A549 (cell line): ENCODE measurements around the gene DHX8. TPM values are rescaled to one million over a fixed set of nuclear protein-coding genes. Genes with fewer than 3 reads are reported as not detected.

Source experiments
- ATAC-seq, 2 experiments: fragments of 200-7000 bp in 1 of 2; fragments of >200 bp in 1 of 2; cut with Nextera tagmentation in 1 of 2; cut with Tn5 transposase in 1 of 2; 3 replicates each; pipeline versions ENCODE4 v1.8.0 to v1.9.1; 2018 to 2020; ENCODE audit warnings: mild to moderate bottlenecking in 1 of 2, moderate library complexity in 1 of 2
- CTCF ChIA-PET: fragments of 300-600 bp; sonication (Branson Sonifier 250); formaldehyde crosslinking; extraction: SDS; loops from one replicate; lab custom pipeline; 2021; ENCODE audit warnings: antibody characterized with exemption, inconsistent platforms; lab: Yijun Ruan, JAX
- POLR2A ChIA-PET: fragments of 350-600 bp; formaldehyde crosslinking; extraction: SDS; loops from one replicate; lab custom pipeline; 2021; ENCODE audit warnings: antibody characterized with exemption, inconsistent platforms; lab: Yijun Ruan, JAX
- DNase-seq, 2 experiments: peaks; one replicate each; pipeline versions ENCODE4 v3.0.0 to v3.0.0-alpha.2; 2011 to 2016; ENCODE audit warnings: low read depth in 1 of 2, low spot score in 1 of 2
- FAIRE-seq: peaks from 2 replicates; lab custom pipeline; 2011; peaks lifted over from hg19 to GRCh38; lab: Jason Lieb, UNC
- H3K27ac ChIP-seq, 2 experiments: fragments of >200 bp; sonication (Bioruptor Twin); formaldehyde crosslinking; 3 replicates each; pipeline ENCODE4 v1.5.1; 2016 to 2017
- H3K4me1 ChIP-seq: fragments of >200 bp; sonication (Bioruptor Twin); formaldehyde crosslinking; 3 replicates; pipeline ENCODE4 v1.6.1; 2016
- H3K4me2 ChIP-seq: fragments of >200 bp; sonication (Bioruptor Twin); formaldehyde crosslinking; 3 replicates; pipeline ENCODE4 v1.6.1; 2016
- H3K4me3 ChIP-seq: fragments of >200 bp; sonication (Bioruptor Twin); formaldehyde crosslinking; 3 replicates; pipeline ENCODE4 v1.5.1; 2016
- H3K9me3 ChIP-seq: fragments of >200 bp; sonication (Bioruptor Twin); formaldehyde crosslinking; 3 replicates; pipeline ENCODE4 v1.6.1; 2016
- ATOH8 ChIP-seq: fragments of 250-450 bp; sonication (Bioruptor Pico); IDR thresholded peaks from 2 replicates; pipeline ENCODE4 v1.5.0; 2020; ENCODE audit warnings: low read depth, mild to moderate bottlenecking, moderate library complexity
- CBX2 ChIP-seq: fragments of 200-600 bp; sonication (generic); IDR thresholded peaks from 2 replicates; pipeline ENCODE4 v1.6.1; 2016; ENCODE audit warnings: low read depth, mild to moderate bottlenecking, borderline replicate concordance
- CBX8 ChIP-seq: fragments of 200-600 bp; sonication (generic); IDR thresholded peaks from 2 replicates; pipeline ENCODE4 v1.6.1; 2016
- CHD2 ChIP-seq: fragments of 150-350 bp; IDR thresholded peaks from 2 replicates; pipeline ENCODE4 v1.6.1; 2014; ENCODE audit warnings: low read length; ENCODE audit not compliant: partially characterized antibody
- CHD4 ChIP-seq: fragments of 200-600 bp; sonication (generic); IDR thresholded peaks from 2 replicates; pipeline ENCODE4 v1.6.1; 2016; ENCODE audit warnings: antibody characterized with exemption, mild to moderate bottlenecking, borderline replicate concordance
- E2F6 ChIP-seq: IDR thresholded peaks from 2 replicates; pipeline ENCODE4 v1.6.1; 2012; ENCODE audit warnings: low read depth, borderline replicate concordance
- EHMT2 ChIP-seq: fragments of 200-600 bp; sonication (generic); IDR thresholded peaks from 2 replicates; pipeline ENCODE4 v1.6.1; 2016; ENCODE audit warnings: antibody characterized with exemption, low read depth, mild to moderate bottlenecking, moderate library complexity
- ELK1 ChIP-seq: fragments of 150-350 bp; IDR thresholded peaks from 2 replicates; pipeline ENCODE4 v1.6.1; 2014; ENCODE audit warnings: low read depth, mild to moderate bottlenecking, low read length
- EP300 ChIP-seq, 2 experiments: fragments of >200 bp; sonication (Bioruptor Twin); formaldehyde crosslinking; IDR thresholded peaks; 2 replicates in 1 of 2; 3 replicates in 1 of 2; pipeline ENCODE4 v1.6.1; 2016 to 2017
- ESRRA ChIP-seq: fragments of 150-350 bp; IDR thresholded peaks from 2 replicates; pipeline ENCODE4 v1.6.1; 2014; ENCODE audit warnings: mild to moderate bottlenecking, low read length, borderline replicate concordance
- FOSL2 ChIP-seq, 2 experiments: fragments of 450-650 bp in 1 of 2; fragments of >200 bp in 1 of 2; sonication (Bioruptor Twin) in 1 of 2; formaldehyde crosslinking; IDR thresholded peaks; 2 replicates each; pipeline versions ENCODE4 v1.5.0 to v1.6.1; 2016 to 2020; ENCODE audit warnings: mild to moderate bottlenecking in 1 of 2, moderate library complexity in 1 of 2
- HOXA7 ChIP-seq: fragments of 250-450 bp; sonication (Bioruptor Pico); IDR thresholded peaks from 2 replicates; pipeline ENCODE4 v1.5.0; 2020; ENCODE audit warnings: mild to moderate bottlenecking, moderate library complexity
- HOXB5 ChIP-seq: fragments of 250-450 bp; sonication (Bioruptor Pico); IDR thresholded peaks from 2 replicates; pipeline ENCODE4 v1.5.0; 2020; ENCODE audit warnings: mild to moderate bottlenecking, moderate library complexity
- JUNB ChIP-seq: fragments of >200 bp; sonication (Bioruptor Twin); formaldehyde crosslinking; IDR thresholded peaks from 2 replicates; pipeline ENCODE4 v1.6.1; 2016
- KDM1A ChIP-seq: fragments of 200-600 bp; sonication (generic); IDR thresholded peaks from 2 replicates; pipeline ENCODE4 v1.6.1; 2016; ENCODE audit warnings: low read depth, mild to moderate bottlenecking
- KDM5A ChIP-seq: fragments of 200-600 bp; sonication (generic); IDR thresholded peaks from 2 replicates; pipeline ENCODE4 v1.6.1; 2016; ENCODE audit warnings: antibody characterized with exemption, mild to moderate bottlenecking
- MAFK ChIP-seq: fragments of 450-650 bp; IDR thresholded peaks from 2 replicates; pipeline ENCODE4 v1.6.1; 2014; ENCODE audit not compliant: partially characterized antibody
- NFE2L2 ChIP-seq: fragments of 150-350 bp; conservative IDR thresholded peaks from 2 replicates; pipeline ENCODE4 v1.6.1; 2014; ENCODE audit warnings: low read length
- PBX3 ChIP-seq: IDR thresholded peaks from 2 replicates; pipeline ENCODE4 v1.6.1; 2012
- PHF8 ChIP-seq: fragments of 200-600 bp; sonication (generic); IDR thresholded peaks from 2 replicates; pipeline ENCODE4 v1.6.1; 2016; ENCODE audit warnings: low read depth, mild to moderate bottlenecking, antibody characterized with exemption, moderate library complexity, borderline replicate concordance
- POLR2AphosphoS2 ChIP-seq: conservative IDR thresholded peaks from 2 replicates; pipeline ENCODE4 v1.6.1; 2012; ENCODE audit warnings: low read length, improper control_type of control experiment, inconsistent platforms
- RFX5 ChIP-seq: fragments of 450-650 bp; IDR thresholded peaks from 2 replicates; pipeline ENCODE4 v1.7.1; 2014; ENCODE audit warnings: antibody characterized with exemption, mild to moderate bottlenecking, moderate library complexity
- SREBF2 ChIP-seq: fragments of 450-650 bp; IDR thresholded peaks from 2 replicates; pipeline ENCODE4 v1.6.1; 2014; ENCODE audit warnings: mild to moderate bottlenecking, moderate library complexity
- TP53 ChIP-seq: fragments of 250-450 bp; sonication (Bioruptor Pico); IDR thresholded peaks from 2 replicates; pipeline ENCODE4 v1.5.0; 2021; ENCODE audit warnings: mild to moderate bottlenecking, moderate library complexity
- USF2 ChIP-seq: fragments of 450-650 bp; IDR thresholded peaks from 2 replicates; pipeline ENCODE4 v1.6.1; 2014; ENCODE audit warnings: antibody characterized with exemption
- ZC3H11A ChIP-seq: fragments of 450-650 bp; IDR thresholded peaks from 2 replicates; pipeline ENCODE4 v1.6.1; 2014; ENCODE audit warnings: antibody characterized with exemption, mild to moderate bottlenecking
- ZNF302 ChIP-seq: fragments of 250-450 bp; sonication (Bioruptor Pico); IDR thresholded peaks from 2 replicates; pipeline ENCODE4 v1.9.0; 2021; ENCODE audit warnings: inconsistent platforms, mild to moderate bottlenecking, moderate library complexity
- ZSCAN20 ChIP-seq: fragments of 250-450 bp; sonication (Bioruptor Pico); IDR thresholded peaks from 2 replicates; pipeline ENCODE4 v1.8.0; 2022; ENCODE audit warnings: mild to moderate bottlenecking, moderate library complexity
- WGBS: methylation state at CpG from one replicate; pipeline ENCODE4 v1.1.6; 2017; ENCODE audit errors: missing lambda C conversion rate; 5-methylcytosine and 5-hydroxymethylcytosine counted together
- polyA minus RNA-seq: library from RNA; depleted of rRNA, polyadenylated mRNA; stranded (reverse); fragments of >200 nt; gene quantifications from 2 replicates; pipeline ENCODE4 v1.2.3, GENCODE V29; 2011; rRNA and poly(A)+ RNA removed
- polyA plus RNA-seq, 4 experiments: library from polyadenylated mRNA; depleted of rRNA in 3 of 4; stranded (reverse); fragments of >200 nt; fragmentation: RNase III in 1 of 4; extraction: RNeasy Plus Mini Kit Qiagen cat#74134 plus additional on column Dnase treatment in 1 of 4; gene quantifications; 2 replicates in 3 of 4; 3 replicates in 1 of 4; pipeline ENCODE4 v1.2.3, GENCODE V29; 2011 to 2017
- TF ChIP-seq, protein P1 (sequence below): fragments of 250-450 bp; sonication (Bioruptor Pico); IDR thresholded peaks from 2 replicates; pipeline ENCODE4 v1.5.0; 2021; ENCODE audit warnings: mild to moderate bottlenecking, moderate library complexity, borderline replicate concordance
- TF ChIP-seq, protein P2 (sequence below): fragments of >200 bp; sonication (Bioruptor Twin); formaldehyde crosslinking; IDR thresholded peaks from 3 replicates; pipeline ENCODE4 v1.6.1; 2016

The DHX8 gene
- polyA plus RNA-seq (2011; rRNA removed) (66.0 and 70.4 TPM in 2 replicates), polyA plus RNA-seq (2017; fragmentation: RNase III; extraction: RNeasy Plus Mini Kit Qiagen cat#74134 plus additional on column Dnase treatment) (32.0 to 33.9 TPM (median 33.2 TPM) in 3 replicates), polyA minus RNA-seq (94.3 and 110 TPM in 2 replicates)
- 31.6 and 32.6 TPM in 2 replicates for polyA plus RNA-seq (2012; cell fraction: cytosol; rRNA removed)
- polyA plus RNA-seq (2012; cell fraction: nucleus; rRNA removed): 43.4 and 61.7 TPM in 2 replicates

DNA sequence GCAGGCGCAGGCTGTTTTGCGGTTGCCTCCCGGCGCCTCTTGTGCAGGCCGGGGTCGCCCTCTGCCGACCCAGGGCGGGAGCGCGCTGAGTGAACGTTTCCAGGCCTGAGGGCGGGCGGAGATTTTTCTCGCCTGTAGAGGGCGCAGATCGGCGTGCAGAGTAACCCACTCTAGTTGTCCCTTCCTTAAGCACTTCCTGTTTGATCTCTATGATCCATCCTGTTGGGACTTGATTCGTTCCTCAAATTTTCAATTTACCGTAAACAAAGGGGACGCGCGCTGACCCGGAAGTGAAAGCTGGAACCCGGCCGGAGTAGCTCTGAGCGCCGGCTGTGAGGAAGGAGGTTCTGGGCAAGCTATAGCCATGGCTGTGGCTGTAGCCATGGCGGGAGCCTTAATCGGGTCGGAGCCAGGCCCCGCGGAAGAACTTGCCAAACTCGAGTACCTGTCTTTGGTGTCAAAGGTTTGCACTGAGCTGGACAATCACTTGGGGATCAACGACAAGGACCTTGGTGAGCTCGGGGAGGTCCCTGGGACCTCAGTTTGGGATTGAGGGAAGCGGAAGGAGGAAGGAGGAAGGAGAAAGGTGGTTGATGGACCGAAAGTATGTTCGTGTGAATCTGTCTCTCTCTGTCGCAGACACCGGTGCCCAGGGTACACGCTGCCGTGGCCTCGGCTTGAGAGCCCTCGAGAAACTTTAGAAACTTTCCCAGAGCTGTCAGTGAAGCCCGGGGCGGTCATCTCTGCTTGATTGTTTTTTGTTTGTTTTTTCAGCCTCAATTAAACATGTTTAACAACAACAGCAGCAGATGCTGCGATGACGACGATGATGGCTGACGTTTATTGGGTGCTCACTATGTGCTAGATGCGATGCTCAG, at the start of gene DHX8:
DHX8 (plus strand) TSS at position 302 of the 878 bp plus-strand sequence; CDS start at position 365, 63 bp downstream.
- CTCF ChIA-PET: interaction anchor here (0.6 to 45.8 kb wide), 77 partner anchors 8 to 1240 kb away, joined by 3 to 2036 read pairs (median 4); partner anchors contain the start of gene ARL4D
- no peaks in the 10 kb centered on the region for H3K9me3 ChIP-seq
- TF ChIP-seq RFX5 (peak; percentile 74; the same call in 1 of the 2 replicates), NFE2L2 (no peak), FOSL2 (IDR thresholded peaks at IDR 0.05) (no peak), FOSL2 (CRISPR knock-in tag; IDR thresholded peaks at IDR 0.05) (peak; percentile 63), ELK1 (no peak; the same call in 1 of the 2 replicates), CBX8 (no peak), CBX2 (no peak), CHD4 (no peak), ATOH8 (CRISPR knock-in tag) (no peak; the same call in 1 of the 2 replicates), CHD2 (no peak), PHF8 (peak; percentile 84), SREBF2 (no peak), JUNB (no peak), EP300 (IDR thresholded peaks at IDR 0.05) (no peak), TP53 (CRISPR knock-in tag) (no peak), ZNF302 (CRISPR knock-in tag) (no peak), ZSCAN20 (CRISPR knock-in tag) (no peak), ZC3H11A (no peak), POLR2AphosphoS2 (no peak), HOXB5 (CRISPR knock-in tag) (peak; percentile 81), KDM1A (no peak), PBX3 (no peak; the same call in 1 of the 2 replicates), USF2 (no peak), HOXA7 (CRISPR knock-in tag) (no peak), EHMT2 (no peak), E2F6 (no peak; the same call in 1 of the 2 replicates), KDM5A (peak; percentile 73), ESRRA (peak; percentile 55; the same call in 1 of the 2 replicates), MAFK (peak; percentile 23)
- TF ChIP-seq, protein P1, sequence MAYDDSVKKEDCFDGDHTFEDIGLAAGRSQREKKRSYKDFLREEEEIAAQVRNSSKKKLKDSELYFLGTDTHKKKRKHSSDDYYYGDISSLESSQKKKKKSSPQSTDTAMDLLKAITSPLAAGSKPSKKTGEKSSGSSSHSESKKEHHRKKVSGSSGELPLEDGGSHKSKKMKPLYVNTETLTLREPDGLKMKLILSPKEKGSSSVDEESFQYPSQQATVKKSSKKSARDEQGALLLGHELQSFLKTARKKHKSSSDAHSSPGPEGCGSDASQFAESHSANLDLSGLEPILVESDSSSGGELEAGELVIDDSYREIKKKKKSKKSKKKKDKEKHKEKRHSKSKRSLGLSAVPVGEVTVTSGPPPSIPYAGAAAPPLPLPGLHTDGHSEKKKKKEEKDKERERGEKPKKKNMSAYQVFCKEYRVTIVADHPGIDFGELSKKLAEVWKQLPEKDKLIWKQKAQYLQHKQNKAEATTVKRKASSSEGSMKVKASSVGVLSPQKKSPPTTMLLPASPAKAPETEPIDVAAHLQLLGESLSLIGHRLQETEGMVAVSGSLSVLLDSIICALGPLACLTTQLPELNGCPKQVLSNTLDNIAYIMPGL: no peak
- TF ChIP-seq, protein P2, sequence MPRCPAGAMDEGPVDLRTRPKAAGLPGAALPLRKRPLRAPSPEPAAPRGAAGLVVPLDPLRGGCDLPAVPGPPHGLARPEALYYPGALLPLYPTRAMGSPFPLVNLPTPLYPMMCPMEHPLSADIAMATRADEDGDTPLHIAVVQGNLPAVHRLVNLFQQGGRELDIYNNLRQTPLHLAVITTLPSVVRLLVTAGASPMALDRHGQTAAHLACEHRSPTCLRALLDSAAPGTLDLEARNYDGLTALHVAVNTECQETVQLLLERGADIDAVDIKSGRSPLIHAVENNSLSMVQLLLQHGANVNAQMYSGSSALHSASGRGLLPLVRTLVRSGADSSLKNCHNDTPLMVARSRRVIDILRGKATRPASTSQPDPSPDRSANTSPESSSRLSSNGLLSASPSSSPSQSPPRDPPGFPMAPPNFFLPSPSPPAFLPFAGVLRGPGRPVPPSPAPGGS: peak; percentile 89; the same call in 2 of the 3 replicates

More for the DNA sequence above, at the start of gene DHX8:
- H3K27ac ChIP-seq: peak within 1 kb of the TSS; percentile 81 to 90
- H3K4me2 ChIP-seq: peak within 1 kb of the TSS; percentile 95
- peak; percentile 97 for FAIRE-seq
- ATAC-seq: peak; percentile 97 to 99
- WGBS: 2% methylated on average over 51 of the region's 51 CpGs
- H3K4me3 ChIP-seq: peak within 1 kb of the TSS; percentile 62
- H3K4me1 ChIP-seq: peaks cover 30% of the 10 kb centered on the region
- POLR2A ChIA-PET: interaction anchor here (0.6 to 3.7 kb wide), 21 partner anchors 10 to 122 kb away, joined by 3 to 92 read pairs (median 4); partner anchors contain the start of genes ARL4D and ETV4
- peak; percentile 99 to 100 for DNase-seq
